Measurements from ENCODE around the gene MYBPH. TPM values are rescaled to one million over a fixed set of nuclear protein-coding genes. Genes with fewer than 3 reads are reported as not detected.
A peak's percentile ranks its signal among the peaks of the same experiment; 100 is the strongest.

MYBPH gene
- total and polyA plus RNA-seq, 2 of the 13 experiments (the other 11 are each of a cell fraction or from before 2014, with no cell fraction given), result not detected

GRCh38 chr1:203210988-203211387, 35.4 kb upstream of the MYBPH start (continued):
- TF ChIP-seq ZNF781 (CRISPR knock-in tag; IDR thresholded peaks at IDR 0.05; ENCODE audit: borderline replicate concordance, not compliant biosample characterization) (no peak), ZNF33A (CRISPR knock-in tag; IDR thresholded peaks at IDR 0.05; ENCODE audit: borderline replicate concordance) (no peak), ELF1 (CRISPR knock-in tag; IDR thresholded peaks at IDR 0.05) (no peak), ZBTB7B (CRISPR knock-in tag; IDR thresholded peaks at IDR 0.05) (no peak), IKZF1 (IDR thresholded peaks at IDR 0.05) (no peak), ZFP82 (CRISPR knock-in tag; IDR thresholded peaks at IDR 0.05; ENCODE audit: borderline replicate concordance) (no peak), ZNF331 (CRISPR knock-in tag; IDR thresholded peaks at IDR 0.05) (no peak), ZNF256 (CRISPR knock-in tag; conservative IDR thresholded peaks at IDR 0.05) (no peak), JDP2 (CRISPR knock-in tag; IDR thresholded peaks at IDR 0.05; ENCODE audit: borderline replicate concordance) (no peak), FOXJ3 (CRISPR knock-in tag; IDR thresholded peaks at IDR 0.05; ENCODE audit: borderline replicate concordance) (no peak), ZNF879 (CRISPR knock-in tag; IDR thresholded peaks at IDR 0.05) (no peak), ZSCAN31 (CRISPR knock-in tag; IDR thresholded peaks at IDR 0.05; ENCODE audit: low read depth) (no peak), SOX6 (IDR thresholded peaks at IDR 0.05) (no peak), SOX6 (CRISPR knock-in tag; IDR thresholded peaks at IDR 0.05) (peak; percentile 43; the same call in 1 of the 2 replicates), MAF1 (CRISPR knock-in tag; IDR thresholded peaks at IDR 0.05; ENCODE audit: borderline replicate concordance) (no peak), CHD4 (IDR thresholded peaks at IDR 0.05; ENCODE audit: borderline replicate concordance, low read length) (no peak), ZNF841 (CRISPR knock-in tag; IDR thresholded peaks at IDR 0.05; ENCODE audit: borderline replicate concordance) (no peak), SIX1 (CRISPR knock-in tag; IDR thresholded peaks at IDR 0.05; ENCODE audit: borderline replicate concordance) (no peak), ISL2 (CRISPR knock-in tag; IDR thresholded peaks at IDR 0.05) (peak; percentile 55; the same call in 1 of the 2 replicates), ARHGAP35 (CRISPR knock-in tag; IDR thresholded peaks at IDR 0.05; ENCODE audit: borderline replicate concordance) (no peak), POLR2AphosphoS2 (IDR thresholded peaks at IDR 0.05; ENCODE audit: low read depth, low read length) (no peak), ETV6 (CRISPR knock-in tag; conservative IDR thresholded peaks at IDR 0.05) (no peak), ZNF740 (CRISPR knock-in tag; IDR thresholded peaks at IDR 0.05) (no peak), ZNF850 (CRISPR knock-in tag; conservative IDR thresholded peaks at IDR 0.05) (no peak)
- TF ChIP-seq, protein P1, sequence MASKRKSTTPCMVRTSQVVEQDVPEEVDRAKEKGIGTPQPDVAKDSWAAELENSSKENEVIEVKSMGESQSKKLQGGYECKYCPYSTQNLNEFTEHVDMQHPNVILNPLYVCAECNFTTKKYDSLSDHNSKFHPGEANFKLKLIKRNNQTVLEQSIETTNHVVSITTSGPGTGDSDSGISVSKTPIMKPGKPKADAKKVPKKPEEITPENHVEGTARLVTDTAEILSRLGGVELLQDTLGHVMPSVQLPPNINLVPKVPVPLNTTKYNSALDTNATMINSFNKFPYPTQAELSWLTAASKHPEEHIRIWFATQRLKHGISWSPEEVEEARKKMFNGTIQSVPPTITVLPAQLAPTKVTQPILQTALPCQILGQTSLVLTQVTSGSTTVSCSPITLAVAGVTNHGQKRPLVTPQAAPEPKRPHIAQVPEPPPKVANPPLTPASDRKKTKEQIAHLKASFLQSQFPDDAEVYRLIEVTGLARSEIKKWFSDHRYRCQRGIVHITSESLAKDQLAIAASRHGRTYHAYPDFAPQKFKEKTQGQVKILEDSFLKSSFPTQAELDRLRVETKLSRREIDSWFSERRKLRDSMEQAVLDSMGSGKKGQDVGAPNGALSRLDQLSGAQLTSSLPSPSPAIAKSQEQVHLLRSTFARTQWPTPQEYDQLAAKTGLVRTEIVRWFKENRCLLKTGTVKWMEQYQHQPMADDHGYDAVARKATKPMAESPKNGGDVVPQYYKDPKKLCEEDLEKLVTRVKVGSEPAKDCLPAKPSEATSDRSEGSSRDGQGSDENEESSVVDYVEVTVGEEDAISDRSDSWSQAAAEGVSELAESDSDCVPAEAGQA (IDR thresholded peaks at IDR 0.05; ENCODE audit: low read depth), result no peak
- TF ChIP-seq, protein P1 (CRISPR knock-in tag; IDR thresholded peaks at IDR 0.05; ENCODE audit: borderline replicate concordance), result no peak
- TF ChIP-seq, protein P2, sequence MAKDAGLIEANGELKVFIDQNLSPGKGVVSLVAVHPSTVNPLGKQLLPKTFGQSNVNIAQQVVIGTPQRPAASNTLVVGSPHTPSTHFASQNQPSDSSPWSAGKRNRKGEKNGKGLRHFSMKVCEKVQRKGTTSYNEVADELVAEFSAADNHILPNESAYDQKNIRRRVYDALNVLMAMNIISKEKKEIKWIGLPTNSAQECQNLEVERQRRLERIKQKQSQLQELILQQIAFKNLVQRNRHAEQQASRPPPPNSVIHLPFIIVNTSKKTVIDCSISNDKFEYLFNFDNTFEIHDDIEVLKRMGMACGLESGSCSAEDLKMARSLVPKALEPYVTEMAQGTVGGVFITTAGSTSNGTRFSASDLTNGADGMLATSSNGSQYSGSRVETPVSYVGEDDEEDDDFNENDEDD (CRISPR knock-in tag; IDR thresholded peaks at IDR 0.05; ENCODE audit: borderline replicate concordance), result no peak

Measured in HepG2 (cell line).